ENCODE results near the gene SH3GLB2.
"Not testable (repeated sequence)": the region's sequence is repeated elsewhere in the genome, so short reads cannot be mapped to it uniquely, and the experiment has no call there.

The SH3GLB2 gene

DNA sequence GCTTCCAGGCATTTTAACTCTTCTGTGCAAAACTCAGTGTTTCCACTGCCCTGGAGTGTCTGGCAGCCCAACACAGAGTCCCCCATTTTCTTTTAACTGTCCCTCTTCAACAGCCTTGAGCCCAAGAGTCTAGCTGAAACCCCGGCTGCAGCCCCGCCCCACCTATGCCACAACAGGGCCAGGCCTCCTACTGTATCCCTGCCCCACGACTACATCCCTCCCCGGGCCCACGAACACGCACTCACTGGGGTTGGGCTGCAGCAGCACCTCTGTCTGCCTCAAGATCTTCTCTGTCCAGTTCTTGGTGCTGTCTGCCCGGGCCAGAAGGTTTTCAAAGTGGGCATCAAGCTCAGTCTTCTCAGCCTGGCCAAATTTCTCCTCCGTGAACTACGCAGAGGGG, 6.1 kb downstream of the SH3GLB2 start:
- DNase-seq (ENCODE audit: low read depth in 1 of 2, low spot score in 1 of 2) = no peak

- DNase-seq (ENCODE audit: low read depth in 1 of 2, low spot score in 1 of 2) = no peak
These were observed 7.0 kb downstream of the SH3GLB2 start for GRCh38 chr9:129021091-129021490.

DNA sequence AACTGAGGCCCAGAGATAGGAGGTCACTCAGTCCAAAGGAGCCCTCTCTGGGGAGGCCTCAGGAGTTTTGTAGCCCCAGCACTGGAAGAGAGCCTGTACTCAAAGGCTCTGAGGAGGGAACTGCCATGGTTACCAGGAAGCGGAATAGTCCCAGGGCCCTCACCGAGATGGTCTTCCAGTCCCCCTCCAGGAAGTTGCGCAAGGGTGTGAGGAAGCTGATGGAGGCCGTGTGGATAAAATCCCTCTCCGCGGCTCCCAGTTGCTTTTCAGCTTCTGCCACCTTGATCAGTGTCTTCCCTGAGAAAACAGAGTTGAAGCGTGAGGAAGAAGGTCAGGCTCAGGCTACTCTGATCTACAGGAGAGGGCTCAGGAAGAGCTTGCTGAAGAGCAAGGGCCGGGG, 13.5 kb downstream of the SH3GLB2 start:
- no peak for DNase-seq (ENCODE audit: low read depth in 1 of 2, low spot score in 1 of 2)

DNA sequence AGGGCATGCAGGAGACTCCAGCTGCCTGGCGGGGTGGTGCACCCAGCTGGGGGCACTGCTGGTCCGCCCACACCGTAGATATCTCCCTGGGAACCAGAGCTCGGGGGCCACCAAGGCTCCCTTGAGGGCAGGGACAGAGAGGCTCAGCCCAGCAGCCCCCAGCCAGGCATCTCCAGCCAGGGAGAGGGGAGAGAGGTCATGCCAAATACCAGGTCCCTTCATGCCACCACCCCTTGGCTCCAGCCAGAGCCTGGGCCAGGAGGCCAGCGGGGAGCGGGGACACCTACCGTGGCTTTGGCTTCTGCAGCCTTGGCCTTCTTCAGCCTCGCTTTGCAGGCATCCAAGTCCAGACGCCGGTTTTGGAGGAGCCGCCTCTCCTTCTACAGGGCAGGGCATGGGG, 14.0 kb downstream of the SH3GLB2 start:
- DNase-seq (ENCODE audit: low read depth in 1 of 2, low spot score in 1 of 2) = no peak

GRCh38 chr9:129013674-129014073, 14.5 kb downstream of the SH3GLB2 start:
- no peak for DNase-seq (ENCODE audit: low read depth in 1 of 2, low spot score in 1 of 2)

GRCh38 chr9:129012893-129013448, 15.2 kb downstream of the SH3GLB2 start:
- DNase-seq (ENCODE audit: low read depth in 1 of 2, low spot score in 1 of 2) = no peak

- DNase-seq (ENCODE audit: low read depth in 1 of 2, low spot score in 1 of 2) = no peak
These were observed 15.8 kb downstream of the SH3GLB2 start for GRCh38 chr9:129012343-129012742.

- no peak for DNase-seq (ENCODE audit: low read depth in 1 of 2, low spot score in 1 of 2)
These were observed 16.4 kb downstream of the SH3GLB2 start for GRCh38 chr9:129011761-129012181.

DNA sequence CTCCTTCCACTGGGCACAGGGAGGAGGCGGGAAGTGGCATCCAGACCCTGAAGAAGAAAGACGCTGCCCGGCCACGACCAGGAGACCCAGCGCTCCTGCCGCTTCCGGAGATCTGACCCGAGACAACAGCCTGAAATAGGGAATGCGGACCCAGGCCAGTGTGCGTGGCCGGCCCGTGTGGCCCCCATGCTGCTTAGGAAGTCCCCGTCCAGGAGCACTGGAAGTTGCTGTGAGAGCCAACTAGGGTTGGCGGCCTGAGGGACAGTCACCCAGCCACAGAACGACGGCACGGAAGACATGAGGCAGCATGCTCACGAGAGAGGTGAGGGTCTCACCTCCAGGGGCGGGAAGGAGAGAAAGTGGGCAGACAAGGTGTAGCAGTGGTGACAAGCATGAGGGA, 17.0 kb downstream of the SH3GLB2 start:
- DNase-seq (ENCODE audit: low read depth in 1 of 2, low spot score in 1 of 2) = no peak

GRCh38 chr9:129010267-129010975, 17.7 kb downstream of the SH3GLB2 start:
- DNase-seq (ENCODE audit: low read depth in 1 of 2, low spot score in 1 of 2) = no peak

- DNase-seq (ENCODE audit: low read depth in 1 of 2, low spot score in 1 of 2) = no peak
These were observed 18.5 kb downstream of the SH3GLB2 start for GRCh38 chr9:129009584-129010141.

- no peak for DNase-seq (ENCODE audit: low read depth in 1 of 2, low spot score in 1 of 2)
These were observed 19.0 kb downstream of the SH3GLB2 start for GRCh38 chr9:129008986-129009583.

DNA sequence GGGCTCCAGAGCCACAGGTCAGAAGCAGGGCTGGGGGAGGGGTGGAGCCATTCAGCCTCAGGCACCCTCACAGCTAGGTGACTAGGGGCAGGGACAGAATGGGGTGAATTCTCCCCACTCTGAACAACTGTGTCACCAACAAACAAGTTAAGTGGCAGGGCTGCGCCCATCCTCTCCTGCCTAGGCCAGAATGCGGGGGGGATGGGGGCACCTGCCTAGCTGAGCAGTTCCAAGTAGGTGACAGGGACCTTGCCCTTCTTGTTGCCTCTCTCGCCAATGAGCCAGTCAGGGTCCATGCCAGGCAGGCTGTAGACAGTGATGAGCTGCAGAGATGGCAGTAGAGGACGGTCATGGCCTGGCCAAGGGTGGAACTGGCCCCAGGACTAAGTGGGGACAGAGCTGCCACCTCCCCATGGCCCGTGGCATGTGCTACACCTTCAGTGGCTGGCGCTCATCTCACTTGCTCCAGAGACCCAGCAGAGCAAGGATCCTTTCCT, 19.6 kb downstream of the SH3GLB2 start:
- DNase-seq (ENCODE audit: low read depth in 1 of 2, low spot score in 1 of 2) = no peak

GRCh38 chr9:129007766-129008468, 20.2 kb downstream of the SH3GLB2 start:
- no peak for DNase-seq (ENCODE audit: low read depth in 1 of 2, low spot score in 1 of 2)

DNA sequence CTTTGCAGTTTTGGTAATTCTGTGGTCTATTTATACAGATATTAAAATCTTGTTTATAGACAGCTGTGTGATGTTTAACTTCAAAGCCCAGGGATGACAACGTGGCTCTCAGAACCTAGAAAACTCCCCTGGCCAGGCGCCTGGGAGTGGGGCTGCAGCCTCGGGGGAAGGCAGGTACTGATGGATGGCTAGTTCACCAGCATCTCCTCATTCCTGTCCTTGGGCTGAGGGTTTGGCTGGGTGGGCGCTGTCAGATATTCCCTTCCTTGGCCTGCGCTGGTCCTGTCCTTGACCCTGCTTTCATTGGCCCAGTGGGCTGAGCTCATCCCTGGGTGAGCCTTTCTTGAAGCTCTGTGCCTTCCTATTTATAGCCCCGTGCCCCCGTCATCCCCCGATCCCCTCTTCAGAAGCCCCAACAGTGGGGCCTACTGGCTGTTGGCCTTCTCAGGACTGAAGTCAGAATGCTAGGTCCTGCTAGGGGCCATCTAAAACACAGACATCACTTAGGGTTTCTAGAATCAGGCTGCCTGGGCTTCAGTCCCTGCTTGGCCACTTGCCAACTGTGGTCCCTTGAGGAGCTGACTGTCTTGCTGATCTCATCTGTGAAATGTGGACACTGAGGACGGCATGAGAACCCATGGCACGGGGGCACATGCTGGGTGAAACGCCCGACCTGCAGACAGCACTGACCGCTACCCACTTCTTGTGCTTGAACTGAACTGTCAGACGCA, 20.9 kb downstream of the SH3GLB2 start:
- no peak for DNase-seq (ENCODE audit: low read depth in 1 of 2, low spot score in 1 of 2)

DNA sequence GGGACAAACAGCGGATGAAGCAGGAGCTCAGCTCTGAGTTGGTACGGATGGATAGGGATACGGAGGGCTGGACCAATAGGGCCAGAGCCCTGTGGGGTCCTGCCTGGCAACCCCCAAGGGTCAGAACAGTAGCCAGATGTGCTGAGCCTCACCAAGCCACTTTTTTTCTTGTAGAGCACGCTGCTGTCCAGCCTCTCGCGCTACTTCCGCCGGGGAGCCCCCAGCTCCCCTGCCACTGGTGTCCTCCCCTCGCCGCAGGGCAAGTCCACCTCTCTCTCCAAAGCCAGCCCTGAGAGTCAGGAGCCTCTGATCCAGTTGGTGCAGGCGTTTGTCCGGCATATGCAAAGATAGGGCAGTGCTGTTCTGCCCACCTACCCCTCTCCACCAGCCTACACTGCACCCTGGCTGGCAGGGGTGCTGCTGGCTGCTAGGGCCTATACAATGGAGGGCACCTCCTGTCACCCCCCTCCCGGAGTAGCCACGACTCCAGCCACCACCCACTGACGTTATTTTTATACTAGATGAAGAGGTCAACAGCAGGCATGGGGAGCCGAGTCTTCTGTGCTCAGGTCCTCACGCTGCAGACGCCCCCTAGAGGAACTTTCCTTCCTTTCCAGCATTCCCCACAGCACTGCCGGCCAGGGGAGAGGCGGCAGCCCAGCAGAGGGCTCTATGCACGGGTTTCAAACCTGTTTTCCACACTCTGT, 21.6 kb downstream of the SH3GLB2 start:
- no peak for DNase-seq (ENCODE audit: low read depth in 1 of 2, low spot score in 1 of 2)

DNA sequence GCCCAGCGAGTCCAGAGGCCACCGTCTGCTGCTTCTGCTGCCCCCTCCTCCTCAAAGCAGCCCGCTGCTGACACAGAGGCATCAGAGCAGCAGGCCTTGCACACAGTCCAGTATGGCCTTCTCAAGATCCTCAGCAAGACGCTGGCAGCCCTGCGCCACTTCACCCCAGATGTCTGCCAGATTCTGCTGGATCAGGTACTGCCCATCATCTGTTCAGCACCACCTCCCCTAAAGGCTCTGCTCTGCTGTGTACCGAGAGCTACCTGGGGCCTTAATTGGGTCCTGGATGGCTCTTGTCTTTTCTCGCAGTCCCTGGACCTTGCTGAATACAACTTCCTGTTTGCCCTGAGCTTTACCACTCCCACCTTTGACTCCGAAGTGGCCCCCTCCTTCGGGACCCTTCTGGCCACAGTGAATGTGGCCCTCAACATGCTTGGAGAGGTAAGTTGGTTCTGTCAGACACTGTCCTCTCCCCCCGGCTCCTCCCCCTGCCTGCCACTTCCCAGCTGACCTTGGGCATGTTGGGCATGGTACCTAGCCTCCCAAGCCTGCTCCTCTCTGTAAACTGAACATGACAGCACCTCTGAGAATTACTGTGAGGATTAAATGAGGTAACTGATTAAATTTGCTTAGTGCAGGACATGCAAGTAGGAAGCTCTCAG, 22.7 kb downstream of the SH3GLB2 start:
- DNase-seq (ENCODE audit: low read depth in 1 of 2, low spot score in 1 of 2) = no peak

DNA sequence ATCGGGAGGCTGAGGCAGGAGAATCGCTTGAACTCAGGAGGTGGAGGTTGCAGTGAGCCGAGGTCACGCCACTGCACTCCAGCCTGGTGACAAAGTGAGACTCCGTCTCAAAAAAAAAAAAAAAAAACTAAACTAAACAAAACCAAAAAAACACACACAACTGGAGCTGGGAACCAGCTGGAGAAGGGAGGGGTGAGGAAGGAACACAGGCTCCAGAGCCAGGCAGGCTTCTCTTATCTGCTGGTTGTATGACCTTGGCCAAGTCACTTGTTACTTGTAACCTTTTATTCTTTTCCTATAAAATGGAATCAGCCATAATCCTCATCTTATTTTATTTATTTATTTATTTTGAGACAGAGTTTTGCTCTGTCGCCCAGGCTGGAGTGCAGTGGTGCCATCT, 24.0 kb downstream of the SH3GLB2 start:
- DNase-seq (ENCODE audit: low read depth in 1 of 2, low spot score in 1 of 2) = not testable (repeated sequence)

DNA sequence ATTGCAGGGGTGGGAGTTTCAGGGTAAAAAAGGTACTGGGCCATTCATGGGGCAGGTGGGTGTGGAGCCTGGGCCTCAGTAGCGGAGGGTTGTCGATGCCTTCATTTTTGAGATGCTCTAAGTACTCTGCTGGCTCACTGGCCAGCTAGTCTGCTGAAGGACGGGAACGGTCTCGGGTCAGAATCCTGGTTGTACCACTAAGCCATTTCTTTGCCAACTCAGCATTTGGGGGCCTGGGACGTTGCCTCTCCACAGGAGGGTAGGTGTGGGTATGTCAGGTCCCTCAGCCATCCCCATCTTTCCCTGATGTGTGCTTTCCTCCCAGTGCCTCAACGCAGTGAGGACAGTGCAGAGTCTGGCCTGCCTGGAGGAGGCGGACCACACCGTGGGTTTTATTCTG, 25.1 kb downstream of the SH3GLB2 start:
- no peak for DNase-seq (ENCODE audit: low read depth in 1 of 2, low spot score in 1 of 2)
